Esophagus muscularis mucosa (tissue), 3 donors: ENCODE data around the gene SV2C.

Source experiments
- CTCF ChIP-seq, 3 experiments: fragments of 200-600 bp in 2 of 3; fragments of 450-650 bp in 1 of 3; sonication (generic) in 2 of 3; IDR thresholded peaks; one replicate each; pipeline ENCODE4 v1.5.1; 2017 to 2019; ENCODE audit warnings: antibody characterized with exemption in 3 of 3, mild to moderate bottlenecking in 2 of 3, moderate library complexity in 1 of 3
- POLR2A ChIP-seq: fragments of 450-650 bp; IDR thresholded peaks from one replicate; pipeline ENCODE4 v1.6.1; 2017; ENCODE audit warnings: antibody characterized with exemption, moderate library complexity, mild to moderate bottlenecking, low read depth

DNA sequence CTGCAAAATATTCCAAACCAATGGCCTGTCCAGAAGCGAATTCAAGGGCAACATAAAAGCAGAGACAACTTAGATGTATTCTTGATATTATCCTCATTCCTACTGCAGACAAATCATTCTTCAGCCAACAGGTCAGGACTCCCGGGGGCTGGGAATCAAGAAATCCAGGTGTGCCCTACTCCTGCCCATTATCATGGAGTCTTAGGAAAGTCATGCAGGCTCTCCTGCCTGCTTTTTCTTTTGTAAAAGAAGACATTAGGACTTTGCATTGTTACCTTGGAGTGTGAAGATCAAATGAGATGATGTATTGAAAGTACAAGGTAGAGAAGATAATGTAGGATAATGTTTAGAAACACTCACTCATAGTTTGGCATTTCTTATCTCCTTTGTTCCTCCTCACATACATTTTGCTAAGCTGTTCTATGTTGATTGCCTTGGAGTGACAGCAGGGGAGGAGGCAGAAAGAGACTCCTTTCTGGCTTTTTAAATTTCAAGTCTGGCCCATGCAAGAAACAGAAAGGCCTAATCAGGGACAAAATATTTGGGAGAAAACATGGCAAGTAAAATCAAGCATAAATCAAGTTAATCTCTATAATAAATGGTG is 113.8 kb downstream of the SV2C start:
- TF ChIP-seq CTCF (IDR thresholded peaks at IDR 0.05), result no peak
- no peak for TF ChIP-seq POLR2A
